ENCODE data around the gene ZHX3. TPM values are rescaled to one million over a fixed set of nuclear protein-coding genes. Genes with fewer than 3 reads are reported as not detected.
"Not testable (repeated sequence)": the region's sequence is repeated elsewhere in the genome, so short reads cannot be mapped to it uniquely, and the experiment has no call there.

Gene ZHX3
- total RNA-seq, 2 donors from 2014 or later = 8.2 to 10.1 TPM

- peak; percentile 74 to 75 for ATAC-seq
- no peaks in the 10 kb centered on the region for H3K9me3 Mint-ChIP-seq
- DNase-seq (ENCODE audit: low spot score in 2 of 2) = peak; percentile 59 to 67
- peaks cover 0 to 4% of the 10 kb centered on the region in 2 donors for H3K36me3 Mint-ChIP-seq
- H3K27ac Mint-ChIP-seq = peak overlapping the region; percentile 88 to 96
Measured at GRCh38 chr20:41316602-41317545, 657 bp downstream of the ZHX3 start.

- Mint-ChIP-seq H3K36me3 (peaks cover 0 to 4% of the 10 kb centered on the region in 2 donors), H3K27ac (peak overlapping the region in 1 of 2 donors; percentile 88), H3K9me3 (no peaks in the 10 kb centered on the region)
- ATAC-seq (no peak), DNase-seq (ENCODE audit: low spot score in 2 of 2) (no peak)
Measured at GRCh38 chr20:41316051-41316450, 1.5 kb downstream of the ZHX3 start.

GRCh38 chr20:41314386-41314785 lies 3.1 kb downstream of the ZHX3 start:
- H3K27ac Mint-ChIP-seq = no peak overlapping the region
- peaks cover 0 to 8% of the 10 kb centered on the region in 2 donors for H3K36me3 Mint-ChIP-seq
- no peaks in the 10 kb centered on the region for H3K9me3 Mint-ChIP-seq
- ATAC-seq (no peak), DNase-seq (ENCODE audit: low spot score in 2 of 2) (no peak)

GRCh38 chr20:41312009-41312408 lies 5.5 kb downstream of the ZHX3 start:
- not testable (repeated sequence) for ATAC-seq; H3K36me3 Mint-ChIP-seq; DNase-seq (ENCODE audit: low spot score in 2 of 2); H3K9me3 Mint-ChIP-seq; H3K27ac Mint-ChIP-seq

- Mint-ChIP-seq H3K9me3 (no peaks in the 10 kb centered on the region), H3K36me3 (peaks cover 0 to 4% of the 10 kb centered on the region in 2 donors), H3K27ac (no peak overlapping the region)
- DNase-seq (ENCODE audit: low spot score in 2 of 2) (no peak), ATAC-seq (no peak)
Measured at GRCh38 chr20:41309817-41310216, 7.7 kb downstream of the ZHX3 start.

- no peak for DNase-seq (ENCODE audit: low spot score in 2 of 2)
- H3K9me3 Mint-ChIP-seq = no peaks in the 10 kb centered on the region
- H3K27ac Mint-ChIP-seq = no peak overlapping the region
- no peak for ATAC-seq
- peaks cover 0 to 4% of the 10 kb centered on the region in 2 donors for H3K36me3 Mint-ChIP-seq
Measured at GRCh38 chr20:41308726-41309413, 8.7 kb downstream of the ZHX3 start.

- Mint-ChIP-seq H3K36me3 (peaks cover 0 to 4% of the 10 kb centered on the region in 2 donors), H3K27ac (no peak overlapping the region), H3K9me3 (no peaks in the 10 kb centered on the region)
- ATAC-seq (peak; percentile 28 to 56), DNase-seq (ENCODE audit: low spot score in 2 of 2) (no peak)
Measured at GRCh38 chr20:41308290-41308711, 9.2 kb downstream of the ZHX3 start.

GRCh38 chr20:41307021-41307420 lies 10.5 kb downstream of the ZHX3 start:
- no peak overlapping the region for H3K27ac Mint-ChIP-seq
- H3K36me3 Mint-ChIP-seq = peaks cover 0 to 4% of the 10 kb centered on the region in 2 donors
- DNase-seq (ENCODE audit: low spot score in 2 of 2) (no peak), ATAC-seq (no peak)
- H3K9me3 Mint-ChIP-seq = no peaks in the 10 kb centered on the region

- H3K9me3 Mint-ChIP-seq = no peaks in the 10 kb centered on the region
- ATAC-seq (no peak), DNase-seq (ENCODE audit: low spot score in 2 of 2) (no peak)
- H3K36me3 Mint-ChIP-seq = peaks cover 0 to 4% of the 10 kb centered on the region in 2 donors
- no peak overlapping the region for H3K27ac Mint-ChIP-seq
Measured at GRCh38 chr20:41306061-41306727, 11.3 kb downstream of the ZHX3 start.

- ATAC-seq (no peak), DNase-seq (ENCODE audit: low spot score in 2 of 2) (no peak)
- Mint-ChIP-seq H3K9me3 (no peaks in the 10 kb centered on the region), H3K36me3 (peaks cover 0 to under 1% of the 10 kb centered on the region in 2 donors), H3K27ac (no peak overlapping the region)
Measured at GRCh38 chr20:41304424-41305079, 13.0 kb downstream of the ZHX3 start.

- DNase-seq (ENCODE audit: low spot score in 2 of 2) (no peak), ATAC-seq (no peak)
- H3K27ac Mint-ChIP-seq = no peak overlapping the region
- no peaks in the 10 kb centered on the region for H3K36me3 Mint-ChIP-seq
- no peaks in the 10 kb centered on the region for H3K9me3 Mint-ChIP-seq
Measured at GRCh38 chr20:41304002-41304401, 13.5 kb downstream of the ZHX3 start.

GRCh38 chr20:41300886-41301285 lies 16.6 kb downstream of the ZHX3 start:
- Mint-ChIP-seq H3K36me3 (no peaks in the 10 kb centered on the region), H3K9me3 (peaks cover 0 to 3% of the 10 kb centered on the region in 2 donors), H3K27ac (no peak overlapping the region)
- ATAC-seq (no peak), DNase-seq (ENCODE audit: low spot score in 2 of 2) (no peak)

- Mint-ChIP-seq H3K27ac (peak overlapping the region in 1 of 2 donors; percentile 25), H3K9me3 (peaks cover 0 to 3% of the 10 kb centered on the region in 2 donors), H3K36me3 (no peaks in the 10 kb centered on the region)
- no peak for DNase-seq (ENCODE audit: low spot score in 2 of 2)
- no peak for ATAC-seq
Measured at GRCh38 chr20:41300383-41300782, 17.1 kb downstream of the ZHX3 start.

- no peak for ATAC-seq
- peaks cover 0 to 3% of the 10 kb centered on the region in 2 donors for H3K9me3 Mint-ChIP-seq
- no peaks in the 10 kb centered on the region for H3K36me3 Mint-ChIP-seq
- no peak overlapping the region for H3K27ac Mint-ChIP-seq
- no peak for DNase-seq (ENCODE audit: low spot score in 2 of 2)
Measured at GRCh38 chr20:41299899-41300298, 17.6 kb downstream of the ZHX3 start.

GRCh38 chr20:41293269-41294037 lies 24.1 kb downstream of the ZHX3 start:
- no peak overlapping the region for H3K27ac Mint-ChIP-seq
- ATAC-seq = no peak
- no peaks in the 10 kb centered on the region for H3K36me3 Mint-ChIP-seq
- no peak for DNase-seq (ENCODE audit: low spot score in 2 of 2)
- peaks cover 0 to 3% of the 10 kb centered on the region in 2 donors for H3K9me3 Mint-ChIP-seq
